Esophagus (tissue), 2 donors: ENCODE data around the gene SNX13. TPM values are rescaled to one million over a fixed set of nuclear protein-coding genes. Genes with fewer than 3 reads are reported as not detected.

Source experiments
- H3K27ac ChIP-seq, 2 donors: one replicate each; pipeline ENCODE4 v1.5.1; 2013; ENCODE audit warnings: low read depth in 2 of 2, mild to moderate bottlenecking in 2 of 2, inconsistent platforms in 1 of 2, low read length in 1 of 2, moderate library complexity in 1 of 2
- H3K27me3 ChIP-seq, 2 donors: one replicate each; pipeline ENCODE4 v1.6.1; 2013; ENCODE audit warnings: low read length in 2 of 2, control low read depth in 1 of 2, mild to moderate bottlenecking in 1 of 2; ENCODE audit not compliant: insufficient read depth in 2 of 2, control insufficient read depth in 1 of 2
- H3K36me3 ChIP-seq, 2 donors: one replicate each; pipeline ENCODE4 v1.6.1; 2013; ENCODE audit warnings: low read length in 1 of 2; ENCODE audit not compliant: control insufficient read depth in 2 of 2, insufficient read depth in 2 of 2
- H3K4me1 ChIP-seq, 2 donors: one replicate each; pipeline ENCODE4 v1.6.1; 2013; ENCODE audit warnings: low read length in 1 of 2; ENCODE audit not compliant: control insufficient read depth in 2 of 2, insufficient read depth in 2 of 2
- H3K4me3 ChIP-seq, 2 donors: one replicate each; pipeline ENCODE4 v1.5.1; 2013; ENCODE audit warnings: low read length in 2 of 2, mild to moderate bottlenecking in 2 of 2, low read depth in 1 of 2, moderate library complexity in 1 of 2
- H3K9me3 ChIP-seq, 2 donors: one replicate each; pipeline ENCODE4 v1.6.1; 2013; ENCODE audit warnings: mild to moderate bottlenecking in 2 of 2, low read depth in 1 of 2, low read length in 1 of 2, moderate library complexity in 1 of 2; ENCODE audit not compliant: control insufficient read depth in 2 of 2, insufficient read depth in 1 of 2
- WGBS, 2 donors: extraction: QIAGEN DNeasy Blood & Tissue Kit; methylation state at CpG; one replicate each; pipeline ENCODE4 v1.1.7; 2013; 5-methylcytosine and 5-hydroxymethylcytosine counted together
- polyA plus RNA-seq, 2 donors: library from polyadenylated mRNA; stranded (reverse); fragments of 200-250 nt; gene quantifications; one replicate each; pipeline ENCODE4 v1.2.3, GENCODE V29; 2013
- donor health status: healthy with polysubstance abuse.
- donor health status: Bipolar disorder and iron deficiency.

Gene SNX13
- polyA plus RNA-seq, 2 donors = 6.6 to 7.4 TPM

DNA sequence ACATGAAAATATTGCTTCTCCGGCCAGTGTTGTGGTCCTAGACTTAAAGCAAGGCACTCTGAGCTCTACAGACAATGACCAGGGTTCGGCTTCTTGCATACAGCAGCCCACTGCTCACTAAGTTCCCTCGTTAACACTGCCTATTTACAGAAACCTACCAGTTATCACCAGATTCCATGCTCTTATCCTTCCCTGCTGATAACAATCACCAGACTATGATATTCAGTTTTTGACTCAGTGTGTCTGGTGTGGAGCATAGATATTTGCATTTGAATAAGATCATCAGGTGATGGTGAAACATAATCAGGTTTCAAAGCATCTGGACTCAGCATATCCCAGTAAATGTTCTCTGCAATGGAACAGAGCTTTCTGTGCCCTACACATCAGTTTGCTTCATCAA, 182.3 kb downstream of the SNX13 start:
- Histone ChIP-seq H3K9me3 (no peaks in the 10 kb centered on the region), H3K27me3 (no peaks in the 10 kb centered on the region), H3K36me3 (no peaks in the 10 kb centered on the region), H3K27ac (no peak overlapping the region), H3K4me3 (no peak overlapping the region), H3K4me1 (no peaks in the 10 kb centered on the region)
- 85 to 95% methylated on average over 3 of the region's 3 CpGs for WGBS, 2 donors

DNA sequence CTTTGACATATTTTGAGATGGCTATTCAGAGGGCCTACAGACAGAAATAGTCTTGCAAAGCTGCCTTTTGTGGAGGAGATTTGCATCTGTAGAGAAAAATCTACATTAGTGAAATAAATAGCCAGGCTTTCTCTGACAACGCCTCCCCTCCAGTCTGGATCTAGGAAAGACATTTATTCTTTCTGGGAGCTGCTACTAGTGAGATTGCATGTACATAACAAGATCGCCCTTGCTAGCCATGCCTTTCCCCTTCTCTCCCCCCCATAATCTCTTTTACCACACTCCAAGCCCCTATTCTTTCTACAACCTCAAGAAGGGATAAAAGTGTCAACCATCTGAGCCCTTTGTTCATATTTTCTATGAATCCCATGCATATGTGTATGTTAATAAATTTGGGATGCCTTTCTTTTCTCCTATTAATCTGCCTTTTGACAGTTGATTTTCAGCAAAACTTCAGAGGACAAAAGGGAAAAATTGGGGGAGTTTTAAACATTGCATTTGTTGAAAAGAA, 194.2 kb downstream of the SNX13 start:
- WGBS, 2 donors = 82 to 87% methylated on average over 2 of the region's 2 CpGs
- H3K4me1 ChIP-seq = no peaks in the 10 kb centered on the region
- no peak overlapping the region for H3K4me3 ChIP-seq
- no peaks in the 10 kb centered on the region for H3K27me3 ChIP-seq
- no peaks in the 10 kb centered on the region for H3K36me3 ChIP-seq
- no peak overlapping the region for H3K27ac ChIP-seq
- no peaks in the 10 kb centered on the region for H3K9me3 ChIP-seq

DNA sequence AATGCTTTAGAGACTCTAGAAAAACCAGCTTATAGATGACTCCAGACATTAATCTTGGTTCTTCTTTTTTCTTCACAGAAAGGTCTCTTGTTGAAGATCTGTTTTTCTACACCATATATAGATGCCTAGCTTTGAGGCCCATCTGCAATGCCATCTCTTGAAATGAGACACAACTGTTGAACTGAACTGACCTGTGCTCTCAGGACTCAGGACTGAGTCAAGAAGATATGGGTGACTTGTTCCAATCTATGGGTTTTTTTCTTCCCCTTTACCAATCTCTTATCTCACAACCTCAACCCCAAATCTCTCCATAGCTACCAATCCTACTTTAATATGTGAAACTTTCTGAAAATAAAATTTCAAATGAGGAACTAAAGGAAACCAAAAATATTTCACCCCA, 194.7 kb downstream of the SNX13 start:
- Histone ChIP-seq H3K9me3 (no peaks in the 10 kb centered on the region), H3K4me1 (no peaks in the 10 kb centered on the region), H3K36me3 (no peaks in the 10 kb centered on the region), H3K4me3 (no peak overlapping the region), H3K27ac (no peak overlapping the region), H3K27me3 (no peaks in the 10 kb centered on the region)

DNA sequence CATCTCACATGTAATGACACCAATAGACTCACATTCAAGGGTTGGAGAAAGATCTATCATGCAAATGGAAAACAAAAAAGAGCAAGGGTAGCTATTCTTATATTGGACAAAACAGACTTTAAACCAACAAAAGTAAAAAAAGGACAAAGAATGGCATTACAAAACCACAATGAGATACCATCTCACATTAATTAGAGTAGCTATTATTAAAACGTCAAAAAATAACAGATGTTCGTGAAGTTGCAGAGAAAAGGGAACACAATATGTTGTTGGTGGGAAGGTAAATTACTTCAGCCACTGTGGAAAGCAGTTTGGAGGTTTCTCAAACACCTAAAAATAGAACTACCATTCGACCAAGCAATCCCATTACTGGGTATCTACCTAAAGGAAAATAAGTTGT, 197.0 kb downstream of the SNX13 start:
- H3K9me3 ChIP-seq = no peaks in the 10 kb centered on the region
- H3K27me3 ChIP-seq = no peaks in the 10 kb centered on the region
- no peak overlapping the region for H3K27ac ChIP-seq
- H3K4me3 ChIP-seq = no peak overlapping the region
- WGBS, 2 donors = 68 to 70% methylated on average over 3 of the region's 3 CpGs
- no peaks in the 10 kb centered on the region for H3K4me1 ChIP-seq
- no peaks in the 10 kb centered on the region for H3K36me3 ChIP-seq

DNA sequence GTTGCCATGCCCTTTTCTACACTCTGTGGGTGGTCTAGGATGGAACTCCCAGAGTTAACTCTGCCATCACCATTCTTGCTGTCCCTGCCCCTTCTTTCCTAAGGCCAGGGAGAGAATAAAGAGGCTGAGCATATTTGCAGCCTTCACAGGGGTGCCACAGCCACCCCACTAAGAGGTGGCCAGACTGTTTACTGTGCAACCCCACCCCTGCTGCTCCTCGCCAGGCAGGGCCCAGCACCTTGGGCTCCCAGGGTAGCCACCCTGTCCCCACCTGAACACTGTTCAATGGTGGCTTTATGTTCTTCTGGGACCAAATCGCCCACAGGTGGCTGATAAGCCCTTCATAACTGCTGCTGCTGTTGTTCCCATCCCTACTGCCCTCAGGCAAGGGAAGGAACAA, 198.9 kb downstream of the SNX13 start:
- H3K4me1 ChIP-seq = no peaks in the 10 kb centered on the region
- no peaks in the 10 kb centered on the region for H3K27me3 ChIP-seq
- H3K27ac ChIP-seq = no peak overlapping the region
- 82 to 83% methylated on average over 2 of the region's 2 CpGs for WGBS, 2 donors
- no peaks in the 10 kb centered on the region for H3K36me3 ChIP-seq
- H3K4me3 ChIP-seq = no peak overlapping the region
- no peaks in the 10 kb centered on the region for H3K9me3 ChIP-seq

Other genes with a start within 250 kb of the SNX13 start
- gene PRPS1L1, start 87.4 kb upstream of the SNX13 start, polyA plus RNA-seq = not detected